Measurements from ENCODE around the gene KRTAP10-2.

Gene KRTAP10-2

GRCh38 chr21:44539046-44539445 lies 12.3 kb downstream of the KRTAP10-2 start:
- Histone ChIP-seq H3K79me2 (ENCODE audit: insufficient read depth, low read depth) (no peaks in the 10 kb centered on the region), H2AFZ (ENCODE audit: low read depth) (no peak overlapping the region), H4K20me1 (ENCODE audit: insufficient read depth) (no peaks in the 10 kb centered on the region), H3K36me3 (ENCODE audit: insufficient read depth) (no peaks in the 10 kb centered on the region), H3K9ac (no peak overlapping the region), H3K4me2 (no peak overlapping the region), H3K4me1 (ENCODE audit: low read depth, poor library complexity, severe bottlenecking) (no peaks in the 10 kb centered on the region), H3K4me3 (IDR thresholded peaks at IDR 0.05; ENCODE audit: insufficient read depth, low read depth, low read length) (no peak overlapping the region), H3K27ac (no peak overlapping the region), H3K27me3 (ENCODE audit: insufficient read depth, low read depth) (peaks cover 66% of the 10 kb centered on the region)
- no peak for TF ChIP-seq CTCF (conservative IDR thresholded peaks at IDR 0.05; ENCODE audit: low read depth, low read length)

GRCh38 chr21:44537930-44538911 lies 13.1 kb downstream of the KRTAP10-2 start:
- H4K20me1 ChIP-seq (ENCODE audit: insufficient read depth), result no peaks in the 10 kb centered on the region
- no peak overlapping the region for H3K27ac ChIP-seq
- H3K9ac ChIP-seq, result no peak overlapping the region
- no peak overlapping the region for H2AFZ ChIP-seq (ENCODE audit: low read depth)
- H3K36me3 ChIP-seq (ENCODE audit: insufficient read depth), result no peaks in the 10 kb centered on the region
- H3K4me2 ChIP-seq, result no peak overlapping the region
- no peaks in the 10 kb centered on the region for H3K4me1 ChIP-seq (ENCODE audit: low read depth, poor library complexity, severe bottlenecking)
- no peak for TF ChIP-seq CTCF (conservative IDR thresholded peaks at IDR 0.05; ENCODE audit: low read depth, low read length)
- no peaks in the 10 kb centered on the region for H3K79me2 ChIP-seq (ENCODE audit: insufficient read depth, low read depth)
- H3K27me3 ChIP-seq (ENCODE audit: insufficient read depth, low read depth), result peaks cover 57% of the 10 kb centered on the region
- H3K4me3 ChIP-seq (IDR thresholded peaks at IDR 0.05; ENCODE audit: insufficient read depth, low read depth, low read length), result no peak overlapping the region

- Histone ChIP-seq H3K79me2 (ENCODE audit: insufficient read depth, low read depth) (no peaks in the 10 kb centered on the region), H2AFZ (ENCODE audit: low read depth) (no peak overlapping the region), H3K27me3 (ENCODE audit: insufficient read depth, low read depth) (peaks cover 56% of the 10 kb centered on the region), H3K27ac (no peak overlapping the region), H3K4me2 (no peak overlapping the region), H3K36me3 (ENCODE audit: insufficient read depth) (no peaks in the 10 kb centered on the region), H4K20me1 (ENCODE audit: insufficient read depth) (no peaks in the 10 kb centered on the region), H3K4me3 (IDR thresholded peaks at IDR 0.05; ENCODE audit: insufficient read depth, low read depth, low read length) (no peak overlapping the region), H3K4me1 (ENCODE audit: low read depth, poor library complexity, severe bottlenecking) (no peaks in the 10 kb centered on the region), H3K9ac (no peak overlapping the region)
- TF ChIP-seq CTCF (conservative IDR thresholded peaks at IDR 0.05; ENCODE audit: low read depth, low read length), result no peak
These were observed 15.3 kb downstream of the KRTAP10-2 start for GRCh38 chr21:44535963-44536362.

GRCh38 chr21:44534688-44535087 lies 16.6 kb downstream of the KRTAP10-2 start:
- H3K79me2 ChIP-seq (ENCODE audit: insufficient read depth, low read depth), result no peaks in the 10 kb centered on the region
- H3K27ac ChIP-seq, result no peak overlapping the region
- H3K4me3 ChIP-seq (IDR thresholded peaks at IDR 0.05; ENCODE audit: insufficient read depth, low read depth, low read length), result no peak overlapping the region
- no peaks in the 10 kb centered on the region for H3K36me3 ChIP-seq (ENCODE audit: insufficient read depth)
- no peak overlapping the region for H3K4me2 ChIP-seq
- peaks cover 55% of the 10 kb centered on the region for H3K27me3 ChIP-seq (ENCODE audit: insufficient read depth, low read depth)
- no peaks in the 10 kb centered on the region for H3K4me1 ChIP-seq (ENCODE audit: low read depth, poor library complexity, severe bottlenecking)
- H3K9ac ChIP-seq, result no peak overlapping the region
- no peak overlapping the region for H2AFZ ChIP-seq (ENCODE audit: low read depth)
- TF ChIP-seq CTCF (conservative IDR thresholded peaks at IDR 0.05; ENCODE audit: low read depth, low read length), result no peak
- H4K20me1 ChIP-seq (ENCODE audit: insufficient read depth), result no peaks in the 10 kb centered on the region
